ENCODE measurements around the gene SUSD1. TPM values are rescaled to one million over a fixed set of nuclear protein-coding genes. Genes with fewer than 3 reads are reported as not detected.

Gene SUSD1
- total and polyA plus RNA-seq, 2 donors from 2014 or later = 11.0 to 19.8 TPM

- peak overlapping the region in 1 of 2 donors; percentile 55 for H3K27ac ChIP-seq (ENCODE audit: low read depth in 2 of 2, low read length in 2 of 2)
- TF ChIP-seq, protein P1, sequence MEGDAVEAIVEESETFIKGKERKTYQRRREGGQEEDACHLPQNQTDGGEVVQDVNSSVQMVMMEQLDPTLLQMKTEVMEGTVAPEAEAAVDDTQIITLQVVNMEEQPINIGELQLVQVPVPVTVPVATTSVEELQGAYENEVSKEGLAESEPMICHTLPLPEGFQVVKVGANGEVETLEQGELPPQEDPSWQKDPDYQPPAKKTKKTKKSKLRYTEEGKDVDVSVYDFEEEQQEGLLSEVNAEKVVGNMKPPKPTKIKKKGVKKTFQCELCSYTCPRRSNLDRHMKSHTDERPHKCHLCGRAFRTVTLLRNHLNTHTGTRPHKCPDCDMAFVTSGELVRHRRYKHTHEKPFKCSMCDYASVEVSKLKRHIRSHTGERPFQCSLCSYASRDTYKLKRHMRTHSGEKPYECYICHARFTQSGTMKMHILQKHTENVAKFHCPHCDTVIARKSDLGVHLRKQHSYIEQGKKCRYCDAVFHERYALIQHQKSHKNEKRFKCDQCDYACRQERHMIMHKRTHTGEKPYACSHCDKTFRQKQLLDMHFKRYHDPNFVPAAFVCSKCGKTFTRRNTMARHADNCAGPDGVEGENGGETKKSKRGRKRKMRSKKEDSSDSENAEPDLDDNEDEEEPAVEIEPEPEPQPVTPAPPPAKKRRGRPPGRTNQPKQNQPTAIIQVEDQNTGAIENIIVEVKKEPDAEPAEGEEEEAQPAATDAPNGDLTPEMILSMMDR (IDR thresholded peaks at IDR 0.05; ENCODE audit: borderline replicate concordance, extremely low read depth, insufficient read depth) = no peak
- peak in 3 of 5 donors; percentile 20 to 85 (median 73) for DNase-seq
These were observed 57.1 kb downstream of the SUSD1 start for GRCh38 chr9:112118009-112118408.

GRCh38 chr9:112115970-112116753 is 58.9 kb downstream of the SUSD1 start:
- intact Hi-C loops (cut with DNase I) = no loop called here
- Histone ChIP-seq H3K27ac (ENCODE audit: low read depth in 2 of 2, low read length in 2 of 2) (peak overlapping the region in 1 of 2 donors; percentile 33), H3K9ac (ENCODE audit: low read length in 3 of 3) (no peak overlapping the region), H3K27me3 (ENCODE audit: control insufficient read depth, insufficient read depth, low read length) (no peaks in the 10 kb centered on the region), H3K36me3 (ENCODE audit: control insufficient read depth in 2 of 3, insufficient read depth in 3 of 3, low read length in 3 of 3) (no peaks in the 10 kb centered on the region), H3K4me1 (ENCODE audit: control insufficient read depth in 2 of 3, insufficient read depth in 2 of 3, low read depth in 1 of 3, low read length in 3 of 3) (peaks cover 8 to 16% (median 12%) of the 10 kb centered on the region in 3 donors), H3K4me3 (ENCODE audit: low read length in 3 of 3) (no peak overlapping the region), H3K9me3 (ENCODE audit: control insufficient read depth in 2 of 3, insufficient read depth in 1 of 3, low read length in 3 of 3) (no peaks in the 10 kb centered on the region)
- TF ChIP-seq, protein P1 (IDR thresholded peaks at IDR 0.05; ENCODE audit: borderline replicate concordance, extremely low read depth, insufficient read depth) = no peak
- DNase-seq = peak in 1 of 5 donors; percentile 35
- no peak for FAIRE-seq

More at GRCh38 chr9:112118009-112118408, 57.1 kb downstream of the SUSD1 start:
- FAIRE-seq = no peak
- Histone ChIP-seq H3K4me1 (ENCODE audit: control insufficient read depth in 2 of 3, insufficient read depth in 2 of 3, low read depth in 1 of 3, low read length in 3 of 3) (peaks cover 8 to 17% (median 16%) of the 10 kb centered on the region in 3 donors), H3K9me3 (ENCODE audit: control insufficient read depth in 2 of 3, insufficient read depth in 1 of 3, low read length in 3 of 3) (no peaks in the 10 kb centered on the region), H3K27me3 (ENCODE audit: control insufficient read depth, insufficient read depth, low read length) (no peaks in the 10 kb centered on the region), H3K36me3 (ENCODE audit: control insufficient read depth in 2 of 3, insufficient read depth in 3 of 3, low read length in 3 of 3) (no peaks in the 10 kb centered on the region), H3K9ac (ENCODE audit: low read length in 3 of 3) (no peak overlapping the region), H3K4me3 (ENCODE audit: low read length in 3 of 3) (no peak overlapping the region)
- intact Hi-C loops (cut with DNase I) = no loop called here

DNA sequence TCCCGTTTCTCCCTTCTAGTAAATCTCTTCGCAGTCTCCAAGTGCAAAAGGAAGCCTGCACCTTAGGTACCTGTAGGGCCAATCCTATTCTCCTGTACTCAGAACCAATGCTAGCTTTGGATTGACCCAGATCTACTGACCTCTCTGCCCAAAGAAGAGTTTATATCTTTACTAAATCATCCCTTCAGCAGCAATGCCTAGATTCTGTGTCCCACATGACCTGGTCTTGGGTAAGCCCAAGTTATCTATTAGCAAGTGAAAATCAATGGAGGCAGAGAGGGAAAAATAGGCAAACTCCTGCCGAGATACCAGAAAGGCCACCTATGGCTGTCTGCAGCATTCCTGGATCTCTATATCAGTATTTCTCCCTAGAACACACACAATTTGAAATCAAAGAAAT is 60.0 kb downstream of the SUSD1 start:
- Histone ChIP-seq H3K27me3 (ENCODE audit: control insufficient read depth, insufficient read depth, low read length) (no peaks in the 10 kb centered on the region), H3K9me3 (ENCODE audit: control insufficient read depth in 2 of 3, insufficient read depth in 1 of 3, low read length in 3 of 3) (no peaks in the 10 kb centered on the region), H3K9ac (ENCODE audit: low read length in 3 of 3) (no peak overlapping the region), H3K4me3 (ENCODE audit: low read length in 3 of 3) (no peak overlapping the region), H3K27ac (ENCODE audit: low read depth in 2 of 2, low read length in 2 of 2) (no peak overlapping the region), H3K36me3 (ENCODE audit: control insufficient read depth in 2 of 3, insufficient read depth in 3 of 3, low read length in 3 of 3) (no peaks in the 10 kb centered on the region), H3K4me1 (ENCODE audit: control insufficient read depth in 2 of 3, insufficient read depth in 2 of 3, low read depth in 1 of 3, low read length in 3 of 3) (peaks cover 2 to 9% (median 8%) of the 10 kb centered on the region in 3 donors)
- DNase-seq (no peak), FAIRE-seq (no peak)
- TF ChIP-seq, protein P1 (IDR thresholded peaks at IDR 0.05; ENCODE audit: borderline replicate concordance, extremely low read depth, insufficient read depth) = no peak
- intact Hi-C loops (cut with DNase I) = no loop called here

All from kidney (tissue), 14 donors.